Vagina (tissue), 2 donors: ENCODE measurements around the gene LAMB3. TPM values are rescaled to one million over a fixed set of nuclear protein-coding genes. Genes with fewer than 3 reads are reported as not detected.

Experiments used
- DNase-seq, 2 donors: peaks; one replicate each; pipeline ENCODE4 v3.0.0-alpha.2; 2017; ENCODE audit errors: extremely low spot score in 2 of 2
- H3K27ac ChIP-seq: fragments of 200-600 bp; sonication (generic); one replicate; pipeline ENCODE4 v1.5.1; 2019
- H3K27me3 ChIP-seq: fragments of 200-600 bp; sonication (generic); one replicate; pipeline ENCODE4 v1.5.1; 2019
- H3K36me3 ChIP-seq, 2 donors: fragments of 200-600 bp; sonication (generic); one replicate each; pipeline ENCODE4 v1.5.1; 2017 to 2019
- H3K4me1 ChIP-seq: fragments of 200-600 bp; sonication (generic); one replicate; pipeline ENCODE4 v1.5.1; 2019
- H3K4me3 ChIP-seq, 2 donors: fragments of 200-600 bp; sonication (generic); 1 replicate in 1 of 2; 2 replicates in 1 of 2; pipeline ENCODE4 v1.5.1; 2016 to 2019
- H3K9me3 ChIP-seq: fragments of 200-600 bp; sonication (generic); one replicate; pipeline ENCODE4 v1.5.1; 2019
- CTCF ChIP-seq, 3 experiments: fragments of 450-650 bp in 2 of 3; fragments of 200-600 bp in 1 of 3; sonication (generic) in 1 of 3; IDR thresholded peaks; one replicate each; pipeline ENCODE4 v1.5.1; 2017 to 2019; ENCODE audit warnings: antibody characterized with exemption in 3 of 3, mild to moderate bottlenecking in 2 of 3, moderate library complexity in 2 of 3
- POLR2A ChIP-seq, 2 donors: fragments of 450-650 bp; IDR thresholded peaks; one replicate each; pipeline ENCODE4 v1.6.1; 2017; ENCODE audit warnings: antibody characterized with exemption in 2 of 2, mild to moderate bottlenecking in 2 of 2, moderate library complexity in 2 of 2
- POLR2AphosphoS5 ChIP-seq, 2 donors: sonication (generic); formaldehyde crosslinking; IDR thresholded peaks; one replicate each; pipeline ENCODE4 v1.9.0; 2017; ENCODE audit warnings: antibody characterized with exemption in 2 of 2, mild to moderate bottlenecking in 2 of 2, low read depth in 1 of 2; ENCODE audit not compliant: insufficient read depth in 1 of 2
- intact Hi-C: fragments of 100-400 bp; cut with DNase I; formaldehyde crosslinking; loops from one replicate; pipeline ENCODE4 v1.15.1; 2023
- total RNA-seq: library from RNA; depleted of rRNA; stranded (reverse); fragments of >200 nt; gene quantifications from one replicate; pipeline ENCODE4 v1.2.3, GENCODE V29; 2016

The LAMB3 gene
- total RNA-seq, 1 donor from 2014 or later = 68.8 TPM

- TF ChIP-seq POLR2AphosphoS5 (IDR thresholded peaks at IDR 0.05; ENCODE audit: insufficient read depth in 1 of 2, low read depth in 1 of 2) (no peak), CTCF (IDR thresholded peaks at IDR 0.05) (no peak), POLR2A (IDR thresholded peaks at IDR 0.05) (no peak)
- intact Hi-C loops = no loop called here
These were observed 23.5 kb downstream of the LAMB3 start for GRCh38 chr1:209628618-209629299.

GRCh38 chr1:209627732-209628196 lies 24.5 kb downstream of the LAMB3 start:
- Histone ChIP-seq H3K4me1 (peaks cover 7% of the 10 kb centered on the region), H3K27ac (no peak overlapping the region), H3K4me3 (no peak overlapping the region), H3K27me3 (no peaks in the 10 kb centered on the region), H3K9me3 (no peaks in the 10 kb centered on the region), H3K36me3 (no peaks in the 10 kb centered on the region)
- no peak for DNase-seq
- TF ChIP-seq POLR2AphosphoS5 (IDR thresholded peaks at IDR 0.05; ENCODE audit: insufficient read depth in 1 of 2, low read depth in 1 of 2) (no peak), CTCF (IDR thresholded peaks at IDR 0.05) (peak; percentile 40 to 80 (median 79))
- intact Hi-C loops = no loop called here

More at GRCh38 chr1:209628618-209629299, 23.5 kb downstream of the LAMB3 start:
- H3K4me1 ChIP-seq = peaks cover 7% of the 10 kb centered on the region
- H3K36me3 ChIP-seq = no peaks in the 10 kb centered on the region
- no peaks in the 10 kb centered on the region for H3K9me3 ChIP-seq
- H3K27me3 ChIP-seq = no peaks in the 10 kb centered on the region
- DNase-seq = no peak
- H3K4me3 ChIP-seq = no peak overlapping the region
- H3K27ac ChIP-seq = no peak overlapping the region

DNA sequence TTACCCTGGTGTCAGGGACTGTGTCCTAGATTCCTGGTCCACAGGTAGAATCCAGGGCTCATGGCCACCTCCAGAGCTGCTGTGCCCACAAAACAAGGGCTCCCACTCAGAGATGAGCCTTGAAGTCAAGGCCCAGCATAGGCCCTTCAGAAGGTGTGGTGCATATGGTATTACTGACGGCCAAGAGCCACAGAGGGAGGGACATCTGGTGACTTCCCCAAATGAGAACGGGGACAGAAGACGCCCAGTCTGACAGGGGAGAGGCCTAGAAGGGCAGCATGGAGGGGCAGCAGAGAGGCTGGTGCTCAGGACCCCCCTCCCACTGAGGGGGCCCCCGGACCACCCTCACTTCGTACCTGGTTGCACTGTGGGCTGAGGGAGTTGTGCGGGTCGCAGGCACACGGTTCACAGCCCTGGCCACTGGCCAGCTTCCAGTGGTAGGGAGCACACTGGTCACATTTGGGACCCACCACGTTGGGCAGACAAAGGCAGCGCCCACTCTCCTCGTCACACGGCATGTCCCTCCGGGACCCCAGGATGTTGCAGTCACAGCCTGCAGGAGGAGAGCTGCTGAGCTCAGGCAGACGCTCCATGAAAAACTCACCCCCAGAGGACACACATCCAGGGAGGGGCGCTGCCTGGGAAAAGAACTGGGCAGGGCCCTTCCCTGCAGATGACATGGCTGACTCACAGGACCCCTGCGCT lies 25.0 kb downstream of the LAMB3 start:
- TF ChIP-seq POLR2A (IDR thresholded peaks at IDR 0.05) (no peak), CTCF (IDR thresholded peaks at IDR 0.05) (no peak), POLR2AphosphoS5 (IDR thresholded peaks at IDR 0.05; ENCODE audit: insufficient read depth in 1 of 2, low read depth in 1 of 2) (no peak)
- Histone ChIP-seq H3K27ac (no peak overlapping the region), H3K4me1 (peaks cover 7% of the 10 kb centered on the region), H3K36me3 (no peaks in the 10 kb centered on the region), H3K27me3 (no peaks in the 10 kb centered on the region), H3K4me3 (no peak overlapping the region), H3K9me3 (no peaks in the 10 kb centered on the region)
- intact Hi-C loops = no loop called here
- DNase-seq = no peak

- Histone ChIP-seq H3K27me3 (no peaks in the 10 kb centered on the region), H3K4me3 (no peak overlapping the region), H3K4me1 (peaks cover 7% of the 10 kb centered on the region), H3K27ac (no peak overlapping the region), H3K9me3 (no peaks in the 10 kb centered on the region), H3K36me3 (no peaks in the 10 kb centered on the region)
- no peak for DNase-seq
- no peak for TF ChIP-seq CTCF (IDR thresholded peaks at IDR 0.05)
- no peak for TF ChIP-seq POLR2A (IDR thresholded peaks at IDR 0.05)
- TF ChIP-seq POLR2AphosphoS5 (IDR thresholded peaks at IDR 0.05; ENCODE audit: insufficient read depth in 1 of 2, low read depth in 1 of 2) = no peak
- intact Hi-C loops = no loop called here
These were observed 25.7 kb downstream of the LAMB3 start for GRCh38 chr1:209626346-209627026.
